GM19043 (cell line): Measurements from ENCODE around the gene BGN.

Experiments
- ATAC-seq: cut with Tn5 transposase; IDR thresholded peaks from one replicate; pipeline ENCODE4 v1.9.1; 2021; ENCODE audit warnings: low read depth; ENCODE audit not compliant: unreplicated experiment

BGN gene

GRCh38 chrX:153481043-153481442 is 13.7 kb upstream of the BGN start:
- no peak for ATAC-seq

- ATAC-seq = no peak
Observed at GRCh38 chrX:153482376-153483015, 12.3 kb upstream of the BGN start.

GRCh38 chrX:153485396-153486080 is 9.2 kb upstream of the BGN start:
- ATAC-seq = no peak

- ATAC-seq = no peak
Observed at GRCh38 chrX:153486171-153486570, 8.6 kb upstream of the BGN start.

GRCh38 chrX:153487590-153488071 is 7.1 kb upstream of the BGN start:
- no peak for ATAC-seq

- no peak for ATAC-seq
Observed at GRCh38 chrX:153488231-153488914, 6.4 kb upstream of the BGN start.

GRCh38 chrX:153490217-153490930 is 4.4 kb upstream of the BGN start:
- ATAC-seq = no peak

GRCh38 chrX:153491351-153491914 is 3.3 kb upstream of the BGN start:
- ATAC-seq = no peak

- ATAC-seq = no peak
Observed at GRCh38 chrX:153491918-153492317, 2.9 kb upstream of the BGN start.

- ATAC-seq = no peak
Observed at GRCh38 chrX:153492543-153492942, 2.2 kb upstream of the BGN start.

GRCh38 chrX:153493085-153493484 is 1.7 kb upstream of the BGN start:
- ATAC-seq = no peak

- ATAC-seq = no peak
Observed at GRCh38 chrX:153494061-153494460, 719 bp upstream of the BGN start.

- ATAC-seq = no peak
Observed at GRCh38 chrX:153495362-153495751, 577 bp downstream of the BGN start.

GRCh38 chrX:153495903-153496589 is 1.3 kb downstream of the BGN start:
- ATAC-seq = no peak

- ATAC-seq = no peak
Observed at GRCh38 chrX:153496590-153496959, 1.8 kb downstream of the BGN start.

GRCh38 chrX:153498453-153498852 is 3.7 kb downstream of the BGN start:
- ATAC-seq = no peak

GRCh38 chrX:153499341-153499740 is 4.6 kb downstream of the BGN start:
- ATAC-seq = no peak

- ATAC-seq = no peak
Observed at GRCh38 chrX:153499876-153500275, 5.1 kb downstream of the BGN start.

- ATAC-seq = no peak
Observed at GRCh38 chrX:153500676-153501280, 6.0 kb downstream of the BGN start.

GRCh38 chrX:153501530-153501929 is 6.8 kb downstream of the BGN start:
- ATAC-seq = no peak
